Adrenal gland (tissue), 12 donors: ENCODE data around the gene TRIOBP. TPM values are rescaled to one million over a fixed set of nuclear protein-coding genes. Genes with fewer than 3 reads are reported as not detected.

Source experiments
- DNase-seq, 7 donors: peaks; one replicate each; pipeline ENCODE4 v3.0.0-alpha.2; 2019 to 2020
- H3K27ac ChIP-seq, 5 donors: fragments of 200-600 bp; sonication (generic) in 4 of 5; 1 replicate in 3 of 5; 2 replicates in 2 of 5; pipeline versions ENCODE4 v1.5.1 to v1.8.0; 2016 to 2020; ENCODE audit warnings: mild to moderate bottlenecking in 1 of 5
- H3K27me3 ChIP-seq: fragments of 200-600 bp; 2 replicates; pipeline ENCODE4 v1.8.0; 2021
- H3K36me3 ChIP-seq, 2 donors: fragments of 200-600 bp; replicated peaks in 1 of 2; 1 replicate in 1 of 2; 2 replicates in 1 of 2; pipeline versions ENCODE4 v1.5.1 to v1.8.0; 2018 to 2022
- H3K4me1 ChIP-seq, 2 donors: fragments of 200-600 bp; replicated peaks in 1 of 2; 1 replicate in 1 of 2; 2 replicates in 1 of 2; pipeline versions ENCODE4 v1.5.1 to v1.8.0; 2018 to 2021
- H3K4me3 ChIP-seq, 4 donors: fragments of 200-600 bp; sonication (generic) in 3 of 4; one replicate each; pipeline ENCODE4 v1.5.1; 2016 to 2018
- H3K9me3 ChIP-seq, 3 donors: fragments of 200-600 bp; sonication (generic) in 1 of 3; replicated peaks in 1 of 3; 1 replicate in 2 of 3; 2 replicates in 1 of 3; pipeline versions ENCODE4 v1.5.1 to v1.8.0; 2016 to 2021
- POLR2A ChIP-seq, 2 donors: fragments of 450-650 bp; IDR thresholded peaks; one replicate each; pipeline ENCODE4 v1.6.1; 2017; ENCODE audit warnings: antibody characterized with exemption in 2 of 2, mild to moderate bottlenecking in 2 of 2, moderate library complexity in 1 of 2
- WGBS, 4 donors: extraction: QIAGEN DNeasy Blood & Tissue Kit in 2 of 4; methylation state at CpG; one replicate each; pipeline versions ENCODE4 v1.1.5 to v1.1.7; 2013 to 2017; 5-methylcytosine and 5-hydroxymethylcytosine counted together
- intact Hi-C, 2 donors: fragments of 100-400 bp; cut with DNase I; formaldehyde crosslinking; loops; one replicate each; pipeline versions ENCODE4 v1.14.1 to v1.15.0; 2022 to 2023
- polyA plus RNA-seq, 3 donors: library from polyadenylated mRNA; stranded (reverse); fragments of 200-250 nt in 2 of 3; fragments of 350-450 nt in 1 of 3; fragmentation: Illumina TruSeq in 1 of 3; extraction: RNeasy Lipid Tissue Mini Kit (QIAGEN cat#74804) in 1 of 3; gene quantifications; one replicate each; pipeline ENCODE4 v1.2.3, GENCODE V29; 2013 to 2014
- total RNA-seq, 9 donors: library from RNA; depleted of rRNA in 4 of 9; stranded (reverse); fragments of >200 nt in 4 of 9; fragments of 120-200 nt in 1 of 9; fragmentation: NEBNext Ultra II Directional in 1 of 9; extraction: Animal tissue kit (Norgen Biotek cat#: 25700) in 1 of 9; gene quantifications; one replicate each; pipeline versions ENCODE4 v1.1.0 to v1.2.4, GENCODE V29; 2013 to 2023
- TF ChIP-seq, protein P1 (sequence below), 6 experiments: fragments of 450-650 bp in 4 of 6; fragments of 200-600 bp in 2 of 6; sonication (generic) in 1 of 6; IDR thresholded peaks; 1 replicate in 5 of 6; 2 replicates in 1 of 6; pipeline versions ENCODE4 v1.5.1 to v1.8.0; 2016 to 2021; ENCODE audit warnings: antibody characterized with exemption in 6 of 6, mild to moderate bottlenecking in 2 of 6, moderate library complexity in 1 of 6
- donor health status: healthy with polysubstance abuse.
- donor health status: Bipolar disorder and iron deficiency.
- donor health status: DM: yes; HTN: yes; CAD: no.
- donor health status: DM: no; HTN: no; CAD: no.
- donor health status: DM: no; HTN: no; CAD: no.
- donor health status: DM: yes; HTN: yes; CAD: no.

TRIOBP gene
- total and polyA plus RNA-seq, 12 donors: 24.6 to 146 (median 90.3) TPM

- intact Hi-C loops: no loop called here
- peak in 1 of 2 donors; percentile 59 for TF ChIP-seq POLR2A (IDR thresholded peaks at IDR 0.05)
- TF ChIP-seq, protein P1, sequence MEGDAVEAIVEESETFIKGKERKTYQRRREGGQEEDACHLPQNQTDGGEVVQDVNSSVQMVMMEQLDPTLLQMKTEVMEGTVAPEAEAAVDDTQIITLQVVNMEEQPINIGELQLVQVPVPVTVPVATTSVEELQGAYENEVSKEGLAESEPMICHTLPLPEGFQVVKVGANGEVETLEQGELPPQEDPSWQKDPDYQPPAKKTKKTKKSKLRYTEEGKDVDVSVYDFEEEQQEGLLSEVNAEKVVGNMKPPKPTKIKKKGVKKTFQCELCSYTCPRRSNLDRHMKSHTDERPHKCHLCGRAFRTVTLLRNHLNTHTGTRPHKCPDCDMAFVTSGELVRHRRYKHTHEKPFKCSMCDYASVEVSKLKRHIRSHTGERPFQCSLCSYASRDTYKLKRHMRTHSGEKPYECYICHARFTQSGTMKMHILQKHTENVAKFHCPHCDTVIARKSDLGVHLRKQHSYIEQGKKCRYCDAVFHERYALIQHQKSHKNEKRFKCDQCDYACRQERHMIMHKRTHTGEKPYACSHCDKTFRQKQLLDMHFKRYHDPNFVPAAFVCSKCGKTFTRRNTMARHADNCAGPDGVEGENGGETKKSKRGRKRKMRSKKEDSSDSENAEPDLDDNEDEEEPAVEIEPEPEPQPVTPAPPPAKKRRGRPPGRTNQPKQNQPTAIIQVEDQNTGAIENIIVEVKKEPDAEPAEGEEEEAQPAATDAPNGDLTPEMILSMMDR (IDR thresholded peaks at IDR 0.05): peak in 1 of 6 experiments; percentile 10
- Histone ChIP-seq H3K4me3 (peak overlapping the region; percentile 64 to 100 (median 85)), H3K27me3 (no peaks in the 10 kb centered on the region), H3K36me3 (no peaks in the 10 kb centered on the region), H3K27ac (peak overlapping the region; percentile 73 to 98 (median 94)), H3K4me1 (peaks cover 60 to 69% of the 10 kb centered on the region in 2 donors), H3K9me3 (no peaks in the 10 kb centered on the region)
- WGBS, 4 donors: 0 to 1% (median 0%) methylated on average over 5 to 64 of the region's 64 CpGs
- peak in 1 of 7 donors; percentile 52 for DNase-seq
Observed at GRCh38 chr22:37746366-37747079, 49.7 kb downstream of the TRIOBP start.

- peak overlapping the region in 3 of 4 donors; percentile 76 to 100 (median 94) for H3K4me3 ChIP-seq
- H3K36me3 ChIP-seq: no peaks in the 10 kb centered on the region
- H3K27ac ChIP-seq: peak overlapping the region; percentile 73 to 98 (median 94)
- no peaks in the 10 kb centered on the region for H3K9me3 ChIP-seq
- peaks cover 66 to 70% of the 10 kb centered on the region in 2 donors for H3K4me1 ChIP-seq
- 2 to 12% (median 7%) methylated on average over 12 to 16 of the region's 16 CpGs for WGBS, 4 donors
- intact Hi-C loops: no loop called here
- TF ChIP-seq, protein P1 (IDR thresholded peaks at IDR 0.05): no peak
- peak in 1 of 2 donors; percentile 32 for TF ChIP-seq POLR2A (IDR thresholded peaks at IDR 0.05)
- peak in 6 of 7 donors; percentile 63 to 77 (median 72) for DNase-seq
- no peaks in the 10 kb centered on the region for H3K27me3 ChIP-seq
Observed at GRCh38 chr22:37747080-37747714, 50.3 kb downstream of the TRIOBP start.

DNA sequence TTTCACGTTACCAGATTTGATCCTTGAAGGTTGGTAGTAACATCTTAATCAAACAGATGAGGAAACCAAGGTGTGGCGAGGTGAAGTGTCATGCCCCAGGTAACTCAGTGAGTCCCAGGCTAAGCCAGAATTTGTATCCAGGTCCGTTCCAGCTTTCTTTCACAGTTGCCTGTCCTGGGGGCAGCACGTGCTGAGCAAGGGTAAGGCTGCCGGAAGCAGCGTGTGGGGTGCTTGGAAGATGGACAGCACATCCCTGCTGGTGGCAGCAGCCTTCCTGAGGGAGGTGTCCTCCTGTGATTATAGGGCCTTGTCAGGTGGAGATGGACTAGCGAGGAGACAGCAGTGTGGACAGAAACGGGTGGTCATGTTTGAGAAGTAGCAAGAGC is 50.9 kb downstream of the TRIOBP start:
- no peaks in the 10 kb centered on the region for H3K9me3 ChIP-seq
- no peak for TF ChIP-seq POLR2A (IDR thresholded peaks at IDR 0.05)
- TF ChIP-seq, protein P1 (IDR thresholded peaks at IDR 0.05): no peak
- no peaks in the 10 kb centered on the region for H3K27me3 ChIP-seq
- no peak for DNase-seq
- H3K4me3 ChIP-seq: peak overlapping the region in 2 of 4 donors; percentile 76 to 100
- WGBS, 4 donors: 39 to 42% (median 42%) methylated on average over 8 of the region's 8 CpGs
- H3K36me3 ChIP-seq: no peaks in the 10 kb centered on the region
- intact Hi-C loops: no loop called here
- H3K4me1 ChIP-seq: peaks cover 66 to 70% of the 10 kb centered on the region in 2 donors
- H3K27ac ChIP-seq: peak overlapping the region in 4 of 5 donors; percentile 73 to 98 (median 94)

DNA sequence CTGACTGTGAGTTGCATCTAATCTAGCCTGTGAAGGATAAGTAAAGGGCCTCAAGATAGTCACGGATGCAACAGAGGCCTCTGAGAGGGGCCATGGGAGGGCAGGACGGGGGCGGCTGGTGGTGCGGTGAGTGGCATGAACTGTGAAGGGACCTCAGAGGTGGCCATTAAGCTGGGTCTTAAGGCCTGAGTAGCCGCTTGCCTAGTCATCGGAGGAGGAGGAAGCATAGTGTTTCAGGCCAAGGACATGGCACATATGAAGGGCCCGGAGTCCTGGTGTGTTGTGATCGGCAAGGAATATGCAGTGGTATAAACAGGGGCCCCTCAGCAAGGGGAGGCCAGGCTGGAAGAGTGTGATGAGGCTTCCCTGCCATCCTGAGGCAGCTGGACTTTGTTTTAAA is 51.8 kb downstream of the TRIOBP start:
- no peaks in the 10 kb centered on the region for H3K27me3 ChIP-seq
- H3K4me3 ChIP-seq: peak overlapping the region in 1 of 4 donors; percentile 10
- intact Hi-C loops: no loop called here
- WGBS, 4 donors: 29 to 58% (median 38%) methylated on average over 8 of the region's 8 CpGs
- no peaks in the 10 kb centered on the region for H3K36me3 ChIP-seq
- peak in 1 of 7 donors; percentile 49 for DNase-seq
- peaks cover 70 to 72% of the 10 kb centered on the region in 2 donors for H3K4me1 ChIP-seq
- H3K27ac ChIP-seq: peak overlapping the region; percentile 73 to 98 (median 94)
- TF ChIP-seq, protein P1 (IDR thresholded peaks at IDR 0.05): no peak
- no peak for TF ChIP-seq POLR2A (IDR thresholded peaks at IDR 0.05)
- H3K9me3 ChIP-seq: no peaks in the 10 kb centered on the region
